ENCODE data around the gene KCNJ10.

GRCh38 chr1:160074865-160075264 lies 4.9 kb upstream of the KCNJ10 start:
- TF ChIP-seq TAF1 (IDR thresholded peaks at IDR 0.05; ENCODE audit: borderline replicate concordance, low read depth, low read length), result no peak
- no peak for TF ChIP-seq POLR2A (IDR thresholded peaks at IDR 0.05; ENCODE audit: low read depth, low read length)
- TF ChIP-seq POLR2AphosphoS5 (IDR thresholded peaks at IDR 0.05; ENCODE audit: low read depth, low read length), result no peak
